Measurements from ENCODE around the gene ANXA1.

The ANXA1 gene

GRCh38 chr9:73200694-73201452 is 49.2 kb downstream of the ANXA1 start:
- H3K4me3 ChIP-seq (ENCODE audit: low read depth, low read length): no peak overlapping the region
- TF ChIP-seq, protein P1, sequence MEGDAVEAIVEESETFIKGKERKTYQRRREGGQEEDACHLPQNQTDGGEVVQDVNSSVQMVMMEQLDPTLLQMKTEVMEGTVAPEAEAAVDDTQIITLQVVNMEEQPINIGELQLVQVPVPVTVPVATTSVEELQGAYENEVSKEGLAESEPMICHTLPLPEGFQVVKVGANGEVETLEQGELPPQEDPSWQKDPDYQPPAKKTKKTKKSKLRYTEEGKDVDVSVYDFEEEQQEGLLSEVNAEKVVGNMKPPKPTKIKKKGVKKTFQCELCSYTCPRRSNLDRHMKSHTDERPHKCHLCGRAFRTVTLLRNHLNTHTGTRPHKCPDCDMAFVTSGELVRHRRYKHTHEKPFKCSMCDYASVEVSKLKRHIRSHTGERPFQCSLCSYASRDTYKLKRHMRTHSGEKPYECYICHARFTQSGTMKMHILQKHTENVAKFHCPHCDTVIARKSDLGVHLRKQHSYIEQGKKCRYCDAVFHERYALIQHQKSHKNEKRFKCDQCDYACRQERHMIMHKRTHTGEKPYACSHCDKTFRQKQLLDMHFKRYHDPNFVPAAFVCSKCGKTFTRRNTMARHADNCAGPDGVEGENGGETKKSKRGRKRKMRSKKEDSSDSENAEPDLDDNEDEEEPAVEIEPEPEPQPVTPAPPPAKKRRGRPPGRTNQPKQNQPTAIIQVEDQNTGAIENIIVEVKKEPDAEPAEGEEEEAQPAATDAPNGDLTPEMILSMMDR (IDR thresholded peaks at IDR 0.05; ENCODE audit: borderline replicate concordance, insufficient read depth, low read depth, low read length): no peak

GRCh38 chr9:73202980-73203379 is 51.3 kb downstream of the ANXA1 start:
- H3K4me3 ChIP-seq (ENCODE audit: low read depth, low read length): no peak overlapping the region
- TF ChIP-seq, protein P1 (IDR thresholded peaks at IDR 0.05; ENCODE audit: borderline replicate concordance, insufficient read depth, low read depth, low read length): no peak

DNA sequence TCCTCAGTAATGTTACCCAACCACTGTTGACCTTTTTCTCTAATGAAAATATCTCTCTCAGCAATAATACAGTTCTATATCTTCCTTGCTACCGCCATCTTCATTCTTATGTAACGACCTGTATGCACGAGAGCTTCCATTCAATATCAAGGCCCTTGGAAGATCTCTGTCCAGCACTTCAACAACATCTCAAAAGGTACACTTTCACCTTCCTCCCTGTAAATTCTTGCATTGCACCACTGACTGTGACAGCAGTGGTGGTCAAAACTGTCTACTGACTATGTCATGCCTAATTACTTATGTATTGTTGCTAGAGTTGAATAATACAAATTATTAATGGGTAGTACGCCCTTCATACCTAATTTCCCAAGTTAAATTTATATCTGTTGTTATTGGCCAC is 53.3 kb downstream of the ANXA1 start:
- TF ChIP-seq, protein P1 (IDR thresholded peaks at IDR 0.05; ENCODE audit: borderline replicate concordance, insufficient read depth, low read depth, low read length): no peak
- no peak overlapping the region for H3K4me3 ChIP-seq (ENCODE audit: low read depth, low read length)

DNA sequence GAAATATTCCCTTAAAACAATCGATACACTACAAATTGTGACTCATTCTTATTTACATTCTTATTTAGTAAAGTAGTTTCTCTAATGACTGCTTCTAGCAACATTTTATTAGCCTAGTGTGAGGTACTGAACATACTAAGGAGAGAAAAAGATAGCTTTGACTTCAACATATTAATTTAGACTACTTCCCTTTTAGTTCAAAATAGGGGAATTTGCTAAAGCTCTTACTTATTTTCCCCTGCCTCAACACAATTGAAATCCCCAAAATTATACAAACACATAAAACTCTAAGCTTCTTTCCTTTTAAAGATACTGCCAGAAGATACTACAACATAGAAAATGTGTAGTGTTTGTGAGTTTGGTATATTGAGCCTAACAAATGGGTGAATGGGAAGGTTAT is 55.2 kb downstream of the ANXA1 start:
- H3K4me3 ChIP-seq (ENCODE audit: low read depth, low read length): no peak overlapping the region
- TF ChIP-seq, protein P1 (IDR thresholded peaks at IDR 0.05; ENCODE audit: borderline replicate concordance, insufficient read depth, low read depth, low read length): no peak

DNA sequence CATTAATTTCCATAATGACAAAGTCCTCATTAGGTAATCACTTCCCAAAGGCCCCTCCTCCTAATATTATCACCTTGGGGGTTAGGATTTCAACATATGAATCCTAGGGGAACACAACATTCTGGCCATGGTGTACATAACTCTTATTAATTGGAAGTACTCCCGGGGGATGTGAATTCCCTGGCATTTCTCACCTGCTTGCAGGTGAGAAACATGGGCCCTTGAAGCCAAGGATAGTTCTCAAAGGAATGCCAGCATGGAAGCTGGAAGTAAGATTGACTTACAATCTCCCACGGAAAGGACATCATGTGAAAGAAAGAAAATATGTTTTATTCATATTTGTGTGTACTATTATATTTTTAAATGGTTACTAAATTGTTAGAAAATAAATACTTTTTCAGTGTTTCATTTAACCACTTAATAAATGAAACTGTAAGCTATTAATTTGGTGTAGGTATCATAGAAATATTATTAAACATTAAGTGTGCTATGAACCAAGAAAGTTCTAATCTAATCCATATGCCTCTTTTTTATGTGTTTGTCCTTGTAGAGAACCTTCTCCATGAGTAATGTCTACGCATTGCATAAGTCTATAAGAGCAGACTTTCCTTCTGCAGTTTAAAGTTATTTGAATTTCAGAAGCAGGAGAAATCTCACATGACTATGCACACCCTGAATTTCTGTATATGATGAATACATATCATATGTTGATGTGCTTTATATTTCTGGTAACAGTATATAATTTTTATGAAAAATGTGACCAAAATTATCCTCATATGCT is 59.4 kb downstream of the ANXA1 start:
- H3K4me3 ChIP-seq (ENCODE audit: low read depth, low read length): no peak overlapping the region
- TF ChIP-seq, protein P1 (IDR thresholded peaks at IDR 0.05; ENCODE audit: borderline replicate concordance, insufficient read depth, low read depth, low read length): no peak

- H3K4me3 ChIP-seq (ENCODE audit: low read depth, low read length): no peak overlapping the region
- TF ChIP-seq, protein P1 (IDR thresholded peaks at IDR 0.05; ENCODE audit: borderline replicate concordance, insufficient read depth, low read depth, low read length): no peak
Measured at GRCh38 chr9:73213300-73213699, 61.6 kb downstream of the ANXA1 start.

All from GM12875 (cell line).